ENCODE results near the gene VPS72. TPM values are rescaled to one million over a fixed set of nuclear protein-coding genes. Genes with fewer than 3 reads are reported as not detected.

The VPS72 gene
- total and polyA plus RNA-seq, 11 donors: 29.6 to 49.1 (median 38.1) TPM

Other genes with a start within 250 kb of the VPS72 start
- 100 to 1,000 TPM in 2 of 9 donors, 10 to 100 TPM in 7; 51.7 to 113 (median 76.1) TPM for gene CERS2, start 215.4 kb downstream of the VPS72 start, total RNA-seq
- 10 to 100 TPM; 72.0 to 94.1 TPM for gene CERS2, start 215.4 kb downstream of the VPS72 start, polyA plus RNA-seq
- 1 to 10 TPM in 1 of 9 donors, under 1 TPM in 3, not detected in 5; 0.12 to 2.0 (median 0.35) TPM for gene ANXA9, start 207.9 kb downstream of the VPS72 start, total RNA-seq
- under 1 TPM in 1 of 2 donors, not detected in 1; 0.19 TPM for gene ANXA9, start 207.9 kb downstream of the VPS72 start, polyA plus RNA-seq
- 10 to 100 TPM; 37.6 to 98.4 (median 54.2) TPM for gene MINDY1, start 183.3 kb downstream of the VPS72 start, total RNA-seq
- gene MINDY1, start 183.3 kb downstream of the VPS72 start, polyA plus RNA-seq: 10 to 100 TPM; 18.5 to 20.4 TPM
- gene PRUNE1, start 181.7 kb downstream of the VPS72 start, total RNA-seq: 10 to 100 TPM; 32.5 to 65.3 (median 42.0) TPM
- 10 to 100 TPM; 15.1 to 22.8 TPM for gene PRUNE1, start 181.7 kb downstream of the VPS72 start, polyA plus RNA-seq
- gene BNIPL, start 153.6 kb downstream of the VPS72 start, total RNA-seq: under 1 TPM in 7 of 9 donors, not detected in 2; 0.09 to 0.59 (median 0.38) TPM
- gene BNIPL, start 153.6 kb downstream of the VPS72 start, polyA plus RNA-seq: under 1 TPM; 0.07 to 0.65 TPM
- gene C1orf56, start 142.4 kb downstream of the VPS72 start, total RNA-seq: 10 to 100 TPM in 3 of 9 donors, 1 to 10 TPM in 6; 7.1 to 14.2 (median 8.0) TPM
- 1 to 10 TPM; 6.3 to 7.5 TPM for gene C1orf56, start 142.4 kb downstream of the VPS72 start, polyA plus RNA-seq
- gene CDC42SE1, start 130.6 kb downstream of the VPS72 start, total RNA-seq: 10 to 100 TPM; 21.7 to 65.9 (median 28.2) TPM
- 10 to 100 TPM; 20.3 to 37.8 TPM for gene CDC42SE1, start 130.6 kb downstream of the VPS72 start, polyA plus RNA-seq
- gene MLLT11, start 129.8 kb downstream of the VPS72 start, total RNA-seq: 10 to 100 TPM in 7 of 9 donors, 1 to 10 TPM in 2; 4.8 to 54.1 (median 20.5) TPM
- gene MLLT11, start 129.8 kb downstream of the VPS72 start, polyA plus RNA-seq: 10 to 100 TPM in 1 of 2 donors, 1 to 10 TPM in 1; 5.4 to 23.4 TPM
- 10 to 100 TPM in 8 of 9 donors, 1 to 10 TPM in 1; 5.9 to 15.2 (median 11.7) TPM for gene GABPB2, start 119.4 kb downstream of the VPS72 start, total RNA-seq
- gene GABPB2, start 119.4 kb downstream of the VPS72 start, polyA plus RNA-seq: 1 to 10 TPM; 4.6 to 8.9 TPM
- gene SEMA6C, start 43.6 kb downstream of the VPS72 start, total RNA-seq: 10 to 100 TPM; 36.4 to 97.1 (median 50.8) TPM
- gene SEMA6C, start 43.6 kb downstream of the VPS72 start, polyA plus RNA-seq: 10 to 100 TPM; 16.4 to 85.0 TPM
- gene TNFAIP8L2, start 33.5 kb downstream of the VPS72 start, total RNA-seq: 1 to 10 TPM in 6 of 9 donors, under 1 TPM in 3; 0.49 to 7.9 (median 1.3) TPM
- 1 to 10 TPM; 1.6 to 2.0 TPM for gene TNFAIP8L2, start 33.5 kb downstream of the VPS72 start, polyA plus RNA-seq
- gene LYSMD1, start 24.3 kb downstream of the VPS72 start, total RNA-seq: 10 to 100 TPM; 10.1 to 26.8 (median 13.0) TPM
- 10 to 100 TPM in 1 of 2 donors, 1 to 10 TPM in 1; 6.8 to 14.7 TPM for gene LYSMD1, start 24.3 kb downstream of the VPS72 start, polyA plus RNA-seq
- 10 to 100 TPM; 11.5 to 28.4 (median 17.5) TPM for gene SCNM1, start 24.1 kb downstream of the VPS72 start, total RNA-seq
- gene SCNM1, start 24.1 kb downstream of the VPS72 start, polyA plus RNA-seq: 10 to 100 TPM; 33.0 to 44.4 TPM
- gene TMOD4, start 14.2 kb downstream of the VPS72 start, total RNA-seq: under 1 TPM in 3 of 9 donors, not detected in 6; 0.37 to 0.61 (median 0.50) TPM
- gene TMOD4, start 14.2 kb downstream of the VPS72 start, polyA plus RNA-seq: not detected
- gene PIP5K1A, start 8.4 kb upstream of the VPS72 start, total RNA-seq: 10 to 100 TPM; 28.1 to 48.8 (median 37.0) TPM
- gene PIP5K1A, start 8.4 kb upstream of the VPS72 start, polyA plus RNA-seq: 10 to 100 TPM; 20.5 to 26.1 TPM
- gene PSMD4, start 64.5 kb upstream of the VPS72 start, total RNA-seq: 100 to 1,000 TPM; 127 to 181 (median 138) TPM
- gene PSMD4, start 64.5 kb upstream of the VPS72 start, polyA plus RNA-seq: 100 to 1,000 TPM; 205 to 231 TPM
- 10 to 100 TPM; 10.9 to 30.3 (median 14.3) TPM for gene ZNF687, start 92.1 kb upstream of the VPS72 start, total RNA-seq
- gene ZNF687, start 92.1 kb upstream of the VPS72 start, polyA plus RNA-seq: 10 to 100 TPM in 1 of 2 donors, 1 to 10 TPM in 1; 6.9 to 11.1 TPM
- gene PI4KB, start 137.2 kb upstream of the VPS72 start, total RNA-seq: 10 to 100 TPM; 34.9 to 76.0 (median 49.8) TPM
- 10 to 100 TPM; 17.4 to 41.2 TPM for gene PI4KB, start 137.2 kb upstream of the VPS72 start, polyA plus RNA-seq
- 10 to 100 TPM; 14.0 to 49.3 (median 22.1) TPM for gene RFX5, start 157.1 kb upstream of the VPS72 start, total RNA-seq
- gene RFX5, start 157.1 kb upstream of the VPS72 start, polyA plus RNA-seq: 10 to 100 TPM; 10.8 to 11.3 TPM
- 10 to 100 TPM; 27.6 to 97.8 (median 48.7) TPM for gene SELENBP1, start 182.5 kb upstream of the VPS72 start, total RNA-seq
- 10 to 100 TPM; 14.3 to 37.9 TPM for gene SELENBP1, start 182.5 kb upstream of the VPS72 start, polyA plus RNA-seq
- 100 to 1,000 TPM; 173 to 237 (median 212) TPM for gene PSMB4, start 209.4 kb upstream of the VPS72 start, total RNA-seq
- gene PSMB4, start 209.4 kb upstream of the VPS72 start, polyA plus RNA-seq: 100 to 1,000 TPM; 345 to 367 TPM

All from heart left ventricle (tissue), 11 donors.